ENCODE measurements around the gene ZFYVE28.

Gene ZFYVE28

GRCh38 chr4:2371765-2372487, 46.5 kb downstream of the ZFYVE28 start:
- DNase-seq (ENCODE audit: insufficient read length, low spot score), result no peak
- no peak for FAIRE-seq

GRCh38 chr4:2370597-2371320, 47.7 kb downstream of the ZFYVE28 start:
- DNase-seq (ENCODE audit: insufficient read length, low spot score) (no peak), FAIRE-seq (no peak)

DNA sequence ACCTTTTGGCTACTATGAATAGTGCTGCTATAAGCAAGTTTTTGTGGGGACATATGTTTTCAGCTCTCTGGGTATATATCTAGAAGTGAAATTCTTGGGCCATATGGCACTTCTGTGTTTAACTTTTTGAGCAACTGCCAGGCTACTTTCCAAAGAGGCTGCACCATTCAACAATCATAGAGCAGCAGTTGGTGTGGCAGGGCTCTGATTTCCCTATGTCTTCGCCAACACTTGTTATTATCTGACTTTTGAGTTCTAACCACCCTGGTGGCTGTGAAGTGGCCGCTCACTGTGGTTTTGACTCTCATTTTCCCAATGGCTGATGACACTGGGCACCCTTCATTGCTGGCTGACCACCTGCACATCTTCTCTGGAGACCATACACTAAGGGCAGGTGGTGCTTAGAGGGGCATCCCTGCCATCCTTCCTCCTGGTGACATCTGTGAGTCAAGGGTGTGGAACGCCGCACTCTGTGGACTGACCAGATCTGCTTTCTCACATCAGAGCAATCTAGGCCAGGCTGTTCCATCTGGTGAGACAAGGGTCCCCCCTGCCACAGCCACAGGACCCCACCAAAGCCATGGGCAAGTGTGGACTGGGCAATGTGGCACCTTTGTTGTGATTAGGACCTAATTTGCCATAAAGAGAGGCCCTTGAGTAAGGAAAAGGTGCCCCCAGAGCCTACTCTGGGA, 49.6 kb downstream of the ZFYVE28 start:
- FAIRE-seq (no peak), DNase-seq (ENCODE audit: insufficient read length, low spot score) (no peak)

DNA sequence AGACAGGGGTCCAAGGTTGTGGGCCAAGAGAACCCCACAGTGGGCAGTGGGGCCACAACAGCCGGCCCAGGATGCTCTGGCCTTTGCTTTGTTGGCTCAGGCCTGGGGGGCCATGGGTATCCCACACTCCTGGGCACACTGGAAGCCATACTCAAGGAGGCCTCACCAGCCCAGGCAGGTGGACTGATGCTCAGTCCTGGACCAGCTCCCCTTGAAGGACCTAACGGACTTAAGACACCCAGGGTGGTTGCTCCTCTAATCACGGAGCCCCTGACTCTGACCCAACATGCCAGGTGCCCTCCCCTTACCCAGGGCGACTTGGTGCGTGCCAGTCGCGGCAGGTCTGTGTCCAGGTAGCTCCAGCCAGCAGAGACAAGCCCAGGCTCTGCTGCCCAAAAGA, 50.8 kb downstream of the ZFYVE28 start:
- DNase-seq (ENCODE audit: insufficient read length, low spot score), result no peak
- no peak for FAIRE-seq

GRCh38 chr4:2366252-2367192, 51.9 kb downstream of the ZFYVE28 start:
- FAIRE-seq, result no peak
- no peak for DNase-seq (ENCODE audit: insufficient read length, low spot score)

- FAIRE-seq (no peak), DNase-seq (ENCODE audit: insufficient read length, low spot score) (no peak)
These were observed 52.6 kb downstream of the ZFYVE28 start for GRCh38 chr4:2365913-2366210.

DNA sequence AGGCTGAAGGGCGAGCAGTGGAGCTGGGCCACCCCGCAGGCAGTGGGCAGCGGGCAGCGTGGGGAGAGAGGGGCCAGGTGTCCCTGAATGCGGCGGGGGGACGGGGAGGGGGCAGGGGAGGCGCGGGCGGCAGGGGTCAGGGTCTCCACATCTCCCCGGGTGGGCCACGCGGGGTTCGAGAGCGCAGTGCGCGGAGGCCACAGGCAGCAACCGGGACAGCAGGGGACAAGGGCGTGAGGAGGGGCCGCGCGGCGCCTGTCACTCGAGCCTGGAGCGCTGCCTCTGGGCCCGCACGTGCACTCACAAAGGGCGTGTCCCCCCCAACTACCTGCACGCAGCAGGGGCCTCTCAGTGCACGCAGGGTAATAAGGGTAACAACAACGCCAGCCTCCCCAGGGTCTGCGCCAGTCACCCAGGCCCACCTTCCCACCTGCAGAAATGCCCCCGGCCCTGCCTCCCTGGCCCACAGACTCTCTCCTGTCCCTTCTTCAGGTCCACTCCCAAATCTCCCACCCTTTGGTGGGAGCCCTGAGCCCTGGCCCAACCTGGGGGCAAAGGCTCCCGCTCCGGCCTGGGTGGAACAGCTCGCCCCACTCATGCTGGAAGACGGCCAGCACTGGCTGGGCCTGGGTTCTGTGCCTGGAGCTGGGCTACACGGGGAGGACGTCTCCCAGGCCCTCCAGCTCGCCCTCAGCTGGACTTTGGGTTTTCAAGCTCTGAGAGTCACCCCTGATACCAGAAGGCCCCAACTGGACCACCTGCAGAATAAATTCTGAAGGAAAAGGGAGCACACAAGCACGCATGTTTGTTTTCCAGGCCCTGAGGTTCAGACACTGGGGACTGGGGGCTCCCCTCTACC, 53.2 kb downstream of the ZFYVE28 start:
- DNase-seq (ENCODE audit: insufficient read length, low spot score) (no peak), FAIRE-seq (no peak)

GRCh38 chr4:2364654-2365053, 53.8 kb downstream of the ZFYVE28 start:
- FAIRE-seq (no peak), DNase-seq (ENCODE audit: insufficient read length, low spot score) (no peak)

GRCh38 chr4:2363951-2364653, 54.3 kb downstream of the ZFYVE28 start:
- no peak for FAIRE-seq

GRCh38 chr4:2363056-2363721, 55.3 kb downstream of the ZFYVE28 start:
- FAIRE-seq (no peak), DNase-seq (ENCODE audit: insufficient read length, low spot score) (no peak)

More at GRCh38 chr4:2363951-2364653, 54.3 kb downstream of the ZFYVE28 start:
- no peak for DNase-seq (ENCODE audit: insufficient read length, low spot score)

- FAIRE-seq, result no peak
- no peak for DNase-seq (ENCODE audit: insufficient read length, low spot score)
These were observed 56.0 kb downstream of the ZFYVE28 start for GRCh38 chr4:2362266-2363055.

DNA sequence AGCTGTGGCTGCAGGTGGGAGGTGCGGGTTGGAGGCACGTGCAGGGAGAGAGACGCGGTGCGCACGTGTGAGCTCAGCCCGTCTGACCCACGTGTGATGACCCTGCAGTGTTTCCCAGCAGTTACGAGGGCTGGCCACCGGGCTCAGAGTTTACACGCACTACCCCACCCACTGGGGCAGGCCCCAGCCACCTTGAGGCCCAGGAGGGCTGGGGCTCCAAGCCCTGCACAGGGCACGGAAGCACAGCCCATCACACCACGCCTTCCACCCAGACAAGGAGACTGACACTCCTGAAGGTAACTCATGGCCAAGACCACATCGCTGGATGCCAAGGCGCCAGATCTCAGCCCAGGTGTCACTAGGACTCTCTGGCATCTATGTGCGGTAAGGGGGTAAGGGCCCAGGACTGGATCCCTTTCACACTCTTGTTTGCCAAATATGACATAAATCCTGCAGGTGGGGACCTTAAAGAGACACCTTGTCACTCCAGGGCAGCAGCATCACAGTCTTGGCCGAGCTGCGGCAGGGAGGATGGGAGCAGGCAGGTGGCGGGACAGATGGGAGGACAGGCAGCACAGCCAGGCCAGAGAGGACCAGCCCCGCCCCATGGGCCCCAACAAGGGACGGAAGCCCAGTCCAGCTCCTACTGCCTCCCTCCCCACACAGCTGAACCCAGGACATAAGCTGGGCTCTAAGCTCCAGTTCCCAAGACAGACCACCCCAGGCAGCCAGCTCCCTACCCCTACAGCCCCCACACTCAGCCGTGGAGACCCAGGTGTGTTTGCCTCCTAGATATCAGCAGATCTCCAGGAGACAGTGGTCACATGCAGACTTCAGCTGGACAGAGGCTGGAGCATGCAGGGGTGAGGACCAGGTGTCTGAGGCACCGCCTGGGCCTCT, 56.8 kb downstream of the ZFYVE28 start:
- DNase-seq (ENCODE audit: insufficient read length, low spot score), result no peak

DNA sequence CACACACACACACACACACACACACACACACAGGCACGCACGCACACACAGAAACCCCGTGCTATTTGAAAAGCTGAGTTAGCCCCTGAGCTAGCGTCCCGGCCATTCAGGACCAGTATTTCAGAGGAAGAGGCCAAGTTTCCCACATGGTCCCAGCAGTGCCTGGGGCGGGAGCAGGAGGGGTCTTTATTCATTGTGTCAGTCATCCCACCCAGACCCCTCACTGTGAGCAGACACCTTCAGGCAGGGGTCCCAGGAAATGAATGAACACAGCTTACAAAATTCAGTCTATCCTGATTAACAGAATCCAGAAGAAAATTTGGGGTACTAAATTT, 58.1 kb downstream of the ZFYVE28 start:
- no peak for DNase-seq (ENCODE audit: insufficient read length, low spot score)
- FAIRE-seq, result no peak

More for the DNA sequence above, 56.8 kb downstream of the ZFYVE28 start:
- FAIRE-seq, result no peak

DNA sequence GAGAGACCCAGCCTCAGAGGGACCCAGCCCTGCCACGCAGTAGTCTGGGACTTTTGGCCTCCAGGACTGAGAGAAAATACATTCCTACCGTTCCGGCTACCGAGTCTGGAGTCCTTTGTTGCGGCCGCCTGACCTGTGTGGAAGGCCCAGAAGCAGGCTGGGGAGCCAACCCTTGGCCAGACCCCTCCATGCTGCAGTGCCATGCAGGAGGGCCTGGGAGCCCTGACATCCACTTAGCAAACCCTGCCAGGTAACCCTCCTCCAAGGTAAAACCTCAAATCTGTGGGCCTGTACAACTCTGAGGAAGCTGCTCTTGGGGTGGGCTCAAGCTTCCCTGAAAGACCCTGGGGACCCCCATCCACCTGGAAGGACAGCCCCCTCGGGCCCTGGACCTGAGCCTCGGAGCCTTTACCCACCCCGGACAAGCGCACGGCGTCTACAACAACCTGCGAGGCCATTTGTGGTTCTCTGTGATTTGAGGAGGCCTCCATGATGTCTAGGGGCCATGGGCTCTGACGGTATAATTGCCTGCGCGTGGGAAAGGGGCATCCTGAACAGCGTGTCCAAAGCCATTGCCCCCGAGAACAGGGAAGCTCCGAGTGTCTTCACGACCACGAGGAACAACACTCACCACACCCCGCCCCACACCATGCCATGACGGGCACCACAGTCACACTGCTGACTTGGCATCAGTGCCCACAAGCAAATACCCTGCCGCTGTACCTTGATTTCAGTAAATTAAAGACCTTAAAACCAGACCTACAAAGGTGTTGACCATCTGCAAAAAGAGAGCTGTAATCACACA, 58.7 kb downstream of the ZFYVE28 start:
- DNase-seq (ENCODE audit: insufficient read length, low spot score) (no peak), FAIRE-seq (no peak)

GRCh38 chr4:2357821-2358745, 60.4 kb downstream of the ZFYVE28 start:
- FAIRE-seq (no peak), DNase-seq (ENCODE audit: insufficient read length, low spot score) (no peak)

All from GM19239 (cell line).